Ectodermal cell (in vitro differentiated cells): ENCODE data around the gene MAGEB17.
"Not testable (repeated sequence)": the region's sequence is repeated elsewhere in the genome, so short reads cannot be mapped to it uniquely, and the experiment has no call there.

Source experiments
- H3K27ac ChIP-seq: 2 replicates; pipeline ENCODE4 v1.7.0; 2013; ENCODE audit warnings: mild to moderate bottlenecking, low read depth, low read length; ENCODE audit not compliant: insufficient read depth, poor library complexity, severe bottlenecking
- H3K27me3 ChIP-seq: 2 replicates; pipeline ENCODE4 v1.7.0; 2013; ENCODE audit warnings: mild to moderate bottlenecking, low read length; ENCODE audit not compliant: insufficient read depth, control insufficient read depth, poor library complexity, severe bottlenecking
- H3K36me3 ChIP-seq: one replicate; pipeline ENCODE4 v1.7.0; 2013; ENCODE audit warnings: low read length; ENCODE audit not compliant: control insufficient read depth, insufficient read depth
- H3K4me1 ChIP-seq: one replicate; pipeline ENCODE4 v1.7.0; 2013; ENCODE audit warnings: low read length; ENCODE audit not compliant: control insufficient read depth, insufficient read depth
- H3K4me3 ChIP-seq: 2 replicates; pipeline ENCODE4 v1.7.0; 2013; ENCODE audit warnings: low read depth, low read length, control low read depth; ENCODE audit not compliant: insufficient read depth
- H3K9me3 ChIP-seq: 2 replicates; pipeline ENCODE4 v1.7.0; 2013; ENCODE audit warnings: mild to moderate bottlenecking, low read length, moderate library complexity; ENCODE audit not compliant: control insufficient read depth
- WGBS, 2 experiments: methylation state at CpG; one replicate each; pipeline ENCODE4 v1.1.7; 2013; ENCODE audit warnings: missing lambda C conversion rate in 2 of 2; 5-methylcytosine and 5-hydroxymethylcytosine counted together

The MAGEB17 gene

DNA sequence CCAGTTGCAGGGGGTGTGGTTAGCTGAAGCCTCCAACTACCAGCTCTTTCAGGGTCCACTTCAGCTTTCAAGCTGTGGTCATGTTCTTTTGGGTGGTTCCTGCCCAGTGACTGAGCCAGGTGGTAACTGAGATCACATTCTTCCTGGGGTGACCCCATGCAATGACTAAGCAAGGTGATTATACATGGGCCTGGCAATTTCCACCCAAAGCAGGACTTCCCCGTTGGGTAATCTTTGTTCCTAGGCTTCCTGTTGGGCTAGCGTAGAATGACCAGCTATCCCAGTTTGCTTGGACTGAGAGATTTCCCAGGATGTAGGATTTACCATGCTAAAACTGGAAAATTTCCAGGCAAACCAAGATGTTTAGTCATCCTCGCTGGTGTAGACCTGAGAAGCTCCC, 18.4 kb upstream of the MAGEB17 start:
- no peak overlapping the region for H3K4me3 ChIP-seq
- 62 to 64% methylated on average over 3 of the region's 3 CpGs for WGBS, 2 experiments
- H3K9me3 ChIP-seq: no peaks in the 10 kb centered on the region
- no peaks in the 10 kb centered on the region for H3K4me1 ChIP-seq
- H3K27me3 ChIP-seq: no peaks in the 10 kb centered on the region
- no peak overlapping the region for H3K27ac ChIP-seq
- H3K36me3 ChIP-seq: no peaks in the 10 kb centered on the region

GRCh38 chrX:16155581-16156096, 11.6 kb upstream of the MAGEB17 start:
- Histone ChIP-seq H3K9me3 (no peaks in the 10 kb centered on the region), H3K4me1 (no peaks in the 10 kb centered on the region), H3K4me3 (no peak overlapping the region), H3K27ac (no peak overlapping the region), H3K27me3 (no peaks in the 10 kb centered on the region), H3K36me3 (no peaks in the 10 kb centered on the region)
- 91% methylated on average over 4 to 5 of the region's 5 CpGs for WGBS, 2 experiments

- H3K4me1 ChIP-seq: no peaks in the 10 kb centered on the region
- WGBS, 2 experiments: 96 to 97% methylated on average over 5 of the region's 5 CpGs
- H3K27ac ChIP-seq: no peak overlapping the region
- H3K4me3 ChIP-seq: no peak overlapping the region
- no peaks in the 10 kb centered on the region for H3K27me3 ChIP-seq
- no peaks in the 10 kb centered on the region for H3K36me3 ChIP-seq
- no peaks in the 10 kb centered on the region for H3K9me3 ChIP-seq
Observed at GRCh38 chrX:16156692-16157331, 10.5 kb upstream of the MAGEB17 start.

- H3K4me3 ChIP-seq: no peak overlapping the region
- no peaks in the 10 kb centered on the region for H3K4me1 ChIP-seq
- no peaks in the 10 kb centered on the region for H3K36me3 ChIP-seq
- H3K27ac ChIP-seq: no peak overlapping the region
- 82 to 84% methylated on average over 2 to 3 of the region's 3 CpGs for WGBS, 2 experiments
- H3K27me3 ChIP-seq: no peaks in the 10 kb centered on the region
- H3K9me3 ChIP-seq: no peaks in the 10 kb centered on the region
Observed at GRCh38 chrX:16160729-16161128, 6.6 kb upstream of the MAGEB17 start.

GRCh38 chrX:16161173-16161572, 6.1 kb upstream of the MAGEB17 start:
- H3K27me3 ChIP-seq, H3K4me1 ChIP-seq, H3K27ac ChIP-seq, H3K9me3 ChIP-seq, H3K4me3 ChIP-seq, H3K36me3 ChIP-seq: not testable (repeated sequence)
- WGBS, 2 experiments: 100% methylated on average over 2 of the region's 2 CpGs

- Histone ChIP-seq H3K27me3 (no peaks in the 10 kb centered on the region), H3K27ac (no peak overlapping the region), H3K36me3 (no peaks in the 10 kb centered on the region), H3K9me3 (no peaks in the 10 kb centered on the region), H3K4me1 (no peaks in the 10 kb centered on the region), H3K4me3 (no peak overlapping the region)
- 58 to 71% methylated on average over 5 of the region's 5 CpGs for WGBS, 2 experiments
Observed at GRCh38 chrX:16162391-16162790, 4.9 kb upstream of the MAGEB17 start.

DNA sequence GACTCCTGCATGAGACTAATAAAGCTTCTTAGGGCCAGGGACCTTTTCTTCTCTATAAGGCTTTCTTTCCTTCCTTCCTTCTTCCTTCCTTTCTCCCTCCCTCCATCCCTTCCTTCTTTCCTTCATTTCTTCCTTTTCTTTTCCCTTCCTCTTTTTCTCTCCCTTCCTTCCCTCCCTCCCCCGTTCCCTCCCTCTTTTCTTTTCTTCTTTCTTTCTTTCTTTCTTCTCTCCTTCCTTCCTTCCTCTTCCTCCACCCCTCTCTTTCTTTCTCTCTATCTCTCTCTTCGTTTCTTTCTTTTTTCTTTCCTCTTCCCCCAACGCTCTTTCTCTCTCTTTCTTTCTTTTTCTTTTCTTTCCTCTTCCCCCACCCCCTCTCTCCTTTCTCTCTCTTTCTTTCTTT, 2.5 kb upstream of the MAGEB17 start:
- H3K36me3 ChIP-seq: no peaks in the 10 kb centered on the region
- WGBS, 2 experiments: 87 to 89% methylated on average over 2 of the region's 3 CpGs
- H3K4me3 ChIP-seq: no peak overlapping the region

DNA sequence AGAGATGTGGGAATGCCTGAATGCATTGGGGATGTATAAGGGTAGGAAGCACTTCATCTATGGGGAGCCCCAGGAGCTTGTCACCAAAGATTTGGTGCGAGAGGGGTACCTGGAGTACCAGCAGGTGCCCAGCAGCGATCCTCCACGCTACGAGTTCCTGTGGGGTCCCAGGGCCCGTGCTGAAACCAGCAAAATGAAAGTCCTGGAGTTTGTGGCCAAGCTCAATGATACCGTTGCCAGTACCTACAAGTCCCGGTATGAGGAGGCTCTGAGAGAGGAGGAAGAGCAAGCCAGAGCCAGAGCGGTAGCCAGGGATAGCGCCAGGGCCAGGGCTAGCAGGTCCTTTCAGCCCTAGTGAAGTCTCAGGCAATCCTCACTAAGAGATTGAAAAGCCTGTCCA, 3.8 kb downstream of the MAGEB17 start:
- Histone ChIP-seq H3K4me3 (no peak overlapping the region), H3K27me3 (no peaks in the 10 kb centered on the region), H3K27ac (no peak overlapping the region), H3K4me1 (no peaks in the 10 kb centered on the region), H3K36me3 (no peaks in the 10 kb centered on the region), H3K9me3 (no peaks in the 10 kb centered on the region)
- 95 to 97% methylated on average over 9 of the region's 9 CpGs for WGBS, 2 experiments

More for the DNA sequence above, 2.5 kb upstream of the MAGEB17 start:
- Histone ChIP-seq H3K27me3 (no peaks in the 10 kb centered on the region), H3K4me1 (no peaks in the 10 kb centered on the region), H3K9me3 (no peaks in the 10 kb centered on the region), H3K27ac (no peak overlapping the region)

GRCh38 chrX:16171944-16172343, 4.7 kb downstream of the MAGEB17 start:
- H3K4me3 ChIP-seq: no peak overlapping the region
- H3K4me1 ChIP-seq: no peaks in the 10 kb centered on the region
- WGBS, 2 experiments: 92 to 97% methylated on average over 4 of the region's 4 CpGs
- H3K27me3 ChIP-seq: no peaks in the 10 kb centered on the region
- no peaks in the 10 kb centered on the region for H3K9me3 ChIP-seq
- no peak overlapping the region for H3K27ac ChIP-seq
- no peaks in the 10 kb centered on the region for H3K36me3 ChIP-seq

DNA sequence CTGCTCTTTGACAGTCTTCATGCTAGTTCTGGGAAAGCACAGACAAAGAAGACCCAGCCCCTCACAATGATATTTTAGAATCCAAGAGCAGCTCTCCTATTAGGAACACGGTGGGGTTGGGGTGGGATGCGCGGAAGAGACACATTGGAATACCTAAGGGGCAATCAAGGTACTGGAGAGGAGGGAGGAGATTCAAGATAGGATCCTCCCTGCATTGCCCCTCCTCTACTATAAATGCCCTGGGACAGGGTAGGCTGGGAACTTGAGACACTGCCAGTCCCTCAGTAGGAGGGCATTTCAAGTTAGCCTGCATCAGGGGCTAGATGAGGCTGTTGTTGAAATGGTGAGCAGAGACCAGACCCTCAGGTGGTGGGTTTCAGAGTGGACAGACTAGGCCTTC, 5.1 kb downstream of the MAGEB17 start:
- Histone ChIP-seq H3K27me3 (no peaks in the 10 kb centered on the region), H3K27ac (no peak overlapping the region), H3K4me1 (no peaks in the 10 kb centered on the region), H3K36me3 (no peaks in the 10 kb centered on the region), H3K4me3 (no peak overlapping the region), H3K9me3 (no peaks in the 10 kb centered on the region)
- WGBS, 2 experiments: 97% methylated on average over 3 of the region's 3 CpGs; no CpG with 5 or more reads in 1 of the 2 experiments
